ENCODE results near the gene SLFN11.

- TF ChIP-seq CTCF (IDR thresholded peaks at IDR 0.05) (no peak), POLR2A (IDR thresholded peaks at IDR 0.05) (no peak)
Observed at GRCh38 chr17:35312346-35312745, 61.1 kb downstream of the SLFN11 start.
